ENCODE measurements around the gene SH2D1B.

The SH2D1B gene

GRCh38 chr1:162398999-162399580 is 12.8 kb downstream of the SH2D1B start:
- no peak overlapping the region for H3K4me3 ChIP-seq (ENCODE audit: low read depth, low read length)
- DNase-seq (ENCODE audit: low read depth), result no peak
- no peak for TF ChIP-seq CTCF (IDR thresholded peaks at IDR 0.05; ENCODE audit: control insufficient read depth, extremely low read depth, insufficient read depth)

DNA sequence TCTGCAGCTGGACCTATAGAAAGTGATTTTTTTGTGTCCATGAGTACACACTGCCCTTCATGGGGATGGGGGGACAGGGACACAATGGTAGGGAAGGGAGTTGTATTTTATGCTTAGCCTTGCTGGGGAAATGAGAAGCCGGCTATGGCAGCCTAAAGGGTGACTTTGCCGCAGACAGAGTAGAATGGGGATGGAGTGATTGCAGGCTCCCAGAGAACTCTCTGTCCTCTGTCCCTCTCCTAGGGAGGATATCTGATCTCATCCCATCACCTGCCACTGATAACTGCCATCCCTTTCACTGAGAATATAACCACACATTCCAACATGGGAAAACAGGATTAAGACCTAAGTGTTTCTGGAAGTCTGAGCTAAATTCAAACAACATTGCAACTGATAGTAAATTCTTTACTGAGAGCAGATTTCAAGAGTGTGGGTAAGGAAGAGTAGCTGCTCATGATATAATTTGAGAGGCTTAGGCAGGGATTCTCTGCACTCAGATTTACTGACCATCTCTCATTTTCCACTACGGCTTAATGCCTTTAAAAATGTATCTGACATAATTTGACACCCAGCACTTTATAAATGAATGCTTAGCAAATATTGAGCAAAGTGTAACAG is 13.9 kb downstream of the SH2D1B start:
- TF ChIP-seq CTCF (IDR thresholded peaks at IDR 0.05; ENCODE audit: control insufficient read depth, extremely low read depth, insufficient read depth), result no peak
- H3K4me3 ChIP-seq (ENCODE audit: low read depth, low read length), result no peak overlapping the region
- DNase-seq (ENCODE audit: low read depth), result no peak

GRCh38 chr1:162397039-162397448 is 14.9 kb downstream of the SH2D1B start:
- no peak for TF ChIP-seq CTCF (IDR thresholded peaks at IDR 0.05; ENCODE audit: control insufficient read depth, extremely low read depth, insufficient read depth)
- DNase-seq (ENCODE audit: low read depth), result no peak

DNA sequence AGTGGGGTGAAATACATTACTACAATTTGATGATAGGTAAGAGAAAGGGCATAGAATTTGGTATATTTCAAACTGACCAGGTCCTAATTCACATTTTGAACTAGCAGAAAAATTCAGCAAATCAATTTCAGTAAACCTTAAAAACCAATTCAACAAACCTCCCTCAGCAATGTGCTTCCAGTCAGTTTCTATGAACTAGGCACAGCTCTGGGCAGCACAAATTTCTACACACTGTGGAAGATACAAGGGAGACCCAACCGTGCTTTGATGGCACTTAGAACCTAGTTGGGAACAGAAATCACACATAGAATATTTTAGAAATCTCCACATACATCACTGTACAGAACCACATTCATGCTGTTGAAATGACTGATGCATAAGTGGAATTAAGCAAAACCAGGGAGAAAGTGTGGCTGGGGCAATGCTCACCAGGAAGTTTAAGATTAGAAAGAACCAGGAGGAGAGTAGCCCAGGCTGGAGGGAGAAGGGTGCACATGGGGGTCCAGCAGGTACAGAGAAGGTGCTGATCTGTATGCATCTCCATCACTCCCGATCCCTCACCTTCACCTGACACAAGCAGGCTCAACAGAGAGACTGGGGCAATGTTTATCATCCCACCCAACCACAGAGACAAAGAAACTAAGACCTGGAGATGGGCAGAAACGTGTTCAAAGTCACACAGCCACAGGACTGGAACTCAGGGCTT is 15.6 kb downstream of the SH2D1B start:
- no peak for DNase-seq (ENCODE audit: low read depth)

More at GRCh38 chr1:162397039-162397448, 14.9 kb downstream of the SH2D1B start:
- no peak overlapping the region for H3K4me3 ChIP-seq (ENCODE audit: low read depth, low read length)

GRCh38 chr1:162391790-162392563 is 20.0 kb downstream of the SH2D1B start:
- H3K4me3 ChIP-seq (ENCODE audit: low read depth, low read length), result no peak overlapping the region
- TF ChIP-seq CTCF (IDR thresholded peaks at IDR 0.05; ENCODE audit: control insufficient read depth, extremely low read depth, insufficient read depth), result peak; percentile 85

More for the DNA sequence above, 15.6 kb downstream of the SH2D1B start:
- TF ChIP-seq CTCF (IDR thresholded peaks at IDR 0.05; ENCODE audit: control insufficient read depth, extremely low read depth, insufficient read depth), result no peak
- no peak overlapping the region for H3K4me3 ChIP-seq (ENCODE audit: low read depth, low read length)

DNA sequence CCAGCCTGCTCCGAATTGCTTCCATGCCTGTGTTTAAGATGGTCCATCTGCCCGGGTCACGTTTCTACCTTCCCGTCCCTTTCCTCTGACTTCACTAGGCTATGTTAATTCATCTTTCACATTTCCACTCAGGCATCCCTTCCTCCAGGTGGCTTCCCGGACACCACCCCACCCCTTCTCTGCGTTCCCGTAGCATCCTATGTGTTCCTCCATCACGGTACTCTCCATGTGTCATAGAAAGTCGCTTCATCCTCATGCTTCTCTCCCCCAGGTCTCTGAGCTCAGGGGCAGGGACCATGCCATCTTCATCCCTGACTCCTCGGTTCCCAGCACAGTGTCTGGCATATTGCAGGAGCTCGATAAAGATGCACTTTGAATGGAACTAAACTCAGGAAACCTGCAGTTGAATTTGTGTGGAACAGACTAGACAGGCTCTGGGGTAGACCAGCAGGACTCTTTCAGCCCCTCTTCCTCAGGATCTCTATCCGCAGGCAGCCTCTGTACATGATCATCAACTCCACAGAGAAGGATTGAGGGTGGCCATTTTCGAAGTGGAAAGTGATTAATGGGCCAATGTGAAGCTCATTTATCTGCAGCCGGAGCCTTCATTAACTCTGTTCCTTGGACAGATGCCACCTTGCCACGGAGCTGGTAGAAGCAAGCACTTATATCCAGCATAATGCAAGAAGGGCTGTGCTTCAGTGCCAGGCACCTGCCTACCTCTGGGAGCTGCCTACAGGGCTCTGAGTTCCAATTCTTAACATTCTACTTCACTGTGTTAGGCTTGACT is 21.3 kb downstream of the SH2D1B start:
- no peak for DNase-seq (ENCODE audit: low read depth)
- TF ChIP-seq CTCF (IDR thresholded peaks at IDR 0.05; ENCODE audit: control insufficient read depth, extremely low read depth, insufficient read depth), result no peak
- no peak overlapping the region for H3K4me3 ChIP-seq (ENCODE audit: low read depth, low read length)

More at GRCh38 chr1:162391790-162392563, 20.0 kb downstream of the SH2D1B start:
- peak; percentile 39 for DNase-seq (ENCODE audit: low read depth)

Measured in LNCaP clone FGC (cell line).